Adipocyte (in vitro differentiated cells): ENCODE measurements around the gene RGP1.
A peak's percentile ranks its signal among the peaks of the same experiment; 100 is the strongest.

Experiments used
- DNase-seq: peaks from one replicate; pipeline ENCODE4 v3.0.0-alpha.2; 2015; ENCODE audit warnings: low read depth
- H3K27me3 ChIP-seq: replicated peaks from 2 replicates; pipeline ENCODE4 v1.7.0; 2013; ENCODE audit warnings: mild to moderate bottlenecking, low read length, moderate library complexity; ENCODE audit not compliant: control insufficient read depth, insufficient read depth
- H3K36me3 ChIP-seq: 2 replicates; pipeline ENCODE4 v1.7.0; 2013; ENCODE audit warnings: low read length, mild to moderate bottlenecking, moderate library complexity; ENCODE audit not compliant: control insufficient read depth, insufficient read depth, severe bottlenecking
- H3K4me1 ChIP-seq: 2 replicates; pipeline ENCODE4 v1.7.0; 2013; ENCODE audit warnings: mild to moderate bottlenecking, low read length, moderate library complexity; ENCODE audit not compliant: control insufficient read depth, insufficient read depth
- H3K4me3 ChIP-seq: 2 replicates; pipeline ENCODE4 v1.7.0; 2013; ENCODE audit warnings: mild to moderate bottlenecking, low read length, moderate library complexity
- H3K9ac ChIP-seq: 2 replicates; pipeline ENCODE4 v1.7.0; 2013; ENCODE audit warnings: mild to moderate bottlenecking, low read length, moderate library complexity
- H3K9me3 ChIP-seq: 2 replicates; pipeline ENCODE4 v1.7.0; 2013; ENCODE audit warnings: mild to moderate bottlenecking, low read length, moderate library complexity; ENCODE audit not compliant: control insufficient read depth

The RGP1 gene

GRCh38 chr9:35746583-35746982 lies 2.5 kb upstream of the RGP1 start:
- Histone ChIP-seq H3K27me3 (no peaks in the 10 kb centered on the region), H3K9me3 (no peaks in the 10 kb centered on the region), H3K9ac (peak overlapping the region; percentile 36), H3K4me3 (peak overlapping the region; percentile 93), H3K4me1 (peaks cover 34% of the 10 kb centered on the region), H3K36me3 (peaks cover 43% of the 10 kb centered on the region)
- DNase-seq, result peak; percentile 24

DNA sequence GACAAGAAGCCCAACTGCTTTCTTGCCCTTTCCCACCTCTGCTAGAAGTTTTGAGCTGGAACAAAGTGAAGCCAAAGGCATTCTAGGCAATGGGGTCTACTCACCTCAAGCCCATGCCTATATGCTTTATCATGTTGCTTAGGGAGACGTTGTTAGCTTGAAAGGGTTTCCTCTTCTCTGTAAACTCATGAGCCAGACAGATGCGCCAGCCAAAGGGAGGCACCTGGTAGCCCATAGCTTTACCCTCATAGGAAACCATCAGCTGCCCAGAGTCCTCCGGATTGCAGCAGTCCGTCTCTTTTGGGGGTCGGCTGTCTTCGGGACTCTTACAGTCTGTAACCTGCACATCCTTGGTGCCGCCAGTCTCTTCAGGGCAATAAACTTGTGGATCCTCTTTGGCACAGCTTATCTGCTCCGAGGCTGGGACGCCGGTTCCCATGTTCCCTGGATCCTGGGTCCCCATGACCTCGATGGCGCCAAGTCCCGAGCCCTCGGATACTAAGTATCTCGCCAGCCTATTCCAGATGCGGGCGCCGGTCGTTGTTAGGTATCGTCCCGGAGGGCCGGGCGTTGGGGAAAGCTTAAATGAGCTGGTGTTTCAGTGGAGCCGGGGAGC lies 737 bp upstream of the RGP1 start:
- Histone ChIP-seq H3K4me1 (peaks cover 34% of the 10 kb centered on the region), H3K9me3 (no peaks in the 10 kb centered on the region), H3K4me3 (peak overlapping the region; percentile 93), H3K9ac (peak overlapping the region; percentile 96), H3K36me3 (peaks cover 43% of the 10 kb centered on the region), H3K27me3 (no peaks in the 10 kb centered on the region)
- peak; percentile 43 for DNase-seq

- peak; percentile 43 for DNase-seq
- Histone ChIP-seq H3K4me1 (peaks cover 34% of the 10 kb centered on the region), H3K36me3 (peaks cover 40% of the 10 kb centered on the region), H3K4me3 (peak overlapping the region; percentile 93), H3K27me3 (no peaks in the 10 kb centered on the region), H3K9me3 (no peaks in the 10 kb centered on the region), H3K9ac (peak overlapping the region; percentile 96)
Observed at GRCh38 chr9:35749515-35750255, 598 bp downstream of the RGP1 start.

GRCh38 chr9:35750256-35750531 lies 1.1 kb downstream of the RGP1 start:
- no peak for DNase-seq
- Histone ChIP-seq H3K4me3 (peak overlapping the region; percentile 93), H3K9me3 (no peaks in the 10 kb centered on the region), H3K9ac (peak overlapping the region; percentile 96), H3K36me3 (peaks cover 44% of the 10 kb centered on the region), H3K4me1 (peaks cover 34% of the 10 kb centered on the region), H3K27me3 (no peaks in the 10 kb centered on the region)

DNA sequence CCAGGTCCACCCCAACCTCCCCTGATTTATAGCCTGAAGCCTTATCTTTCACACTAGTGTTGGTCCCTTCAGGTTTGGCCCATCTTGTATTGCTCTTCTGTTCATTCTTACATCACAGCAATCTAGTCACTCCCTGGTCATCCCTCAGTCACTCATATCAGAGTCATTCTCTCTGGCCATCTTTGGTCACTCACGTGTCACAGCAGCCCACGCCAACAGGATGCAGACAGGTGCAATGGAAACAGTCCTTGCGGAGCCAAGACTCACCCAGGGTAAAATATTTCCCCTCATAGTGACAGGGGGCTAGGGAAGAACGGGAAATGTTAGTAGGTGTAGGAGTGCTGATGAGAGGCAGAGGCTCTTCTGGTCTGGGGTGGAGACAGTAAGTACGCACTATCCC lies 4.4 kb downstream of the RGP1 start:
- Histone ChIP-seq H3K4me3 (no peak overlapping the region), H3K4me1 (peaks cover 28% of the 10 kb centered on the region), H3K27me3 (no peaks in the 10 kb centered on the region), H3K36me3 (peaks cover 48% of the 10 kb centered on the region), H3K9me3 (no peaks in the 10 kb centered on the region), H3K9ac (no peak overlapping the region)
- no peak for DNase-seq

DNA sequence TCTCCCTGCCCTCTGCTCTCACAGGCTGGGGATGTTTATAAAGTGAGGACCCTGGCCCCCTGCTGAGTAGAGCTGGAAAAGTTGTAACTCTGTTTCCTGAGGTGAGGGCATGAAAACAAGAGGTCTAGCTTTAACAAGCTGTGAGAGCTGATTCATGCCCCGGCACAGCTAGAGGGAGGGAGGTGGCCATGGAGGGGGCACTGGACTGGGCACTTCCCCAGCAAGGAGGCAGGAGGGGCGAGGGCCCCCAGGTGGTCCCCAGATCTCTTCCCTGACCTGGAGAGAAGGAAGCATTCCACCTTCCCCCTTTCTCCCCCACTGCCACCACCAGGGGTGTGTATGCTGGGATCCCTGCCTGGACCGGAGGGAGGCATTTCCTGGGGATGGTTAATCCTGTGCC lies 5.2 kb downstream of the RGP1 start, which contains the start of gene MSMP:
Gene MSMP (minus strand): TSS at position 13 of the 400 bp plus-strand sequence. CDS start 147 bp downstream, outside the sequence.
- peaks cover 48% of the 10 kb centered on the region for H3K36me3 ChIP-seq
- no peak within 1 kb of the TSS for H3K4me3 ChIP-seq
- no peaks in the 10 kb centered on the region for H3K9me3 ChIP-seq
- no peak within 1 kb of the TSS for H3K9ac ChIP-seq
- no peak for DNase-seq
- H3K27me3 ChIP-seq, result no peaks in the 10 kb centered on the region
- peaks cover 36% of the 10 kb centered on the region for H3K4me1 ChIP-seq

DNA sequence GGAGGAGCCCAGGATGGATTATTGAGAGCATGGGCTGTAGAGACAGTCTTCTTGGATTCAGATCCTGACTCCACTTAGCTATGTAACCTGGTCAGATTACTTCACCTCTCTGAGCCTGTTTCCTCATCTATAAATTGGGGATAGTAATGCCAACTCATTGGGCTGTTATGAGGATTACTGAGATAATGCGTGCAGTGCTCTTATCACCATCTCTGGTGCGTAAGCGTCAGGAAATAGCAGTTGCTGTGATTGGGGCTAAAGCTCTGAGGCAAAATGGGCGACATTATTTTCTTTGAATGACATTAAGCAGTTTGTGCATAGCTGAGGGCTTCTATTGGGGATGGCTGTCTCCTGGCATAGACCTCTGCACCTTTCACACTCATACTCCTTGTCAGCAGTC lies 6.0 kb downstream of the RGP1 start:
- Histone ChIP-seq H3K4me1 (peaks cover 31% of the 10 kb centered on the region), H3K27me3 (no peaks in the 10 kb centered on the region), H3K4me3 (no peak overlapping the region), H3K9me3 (no peaks in the 10 kb centered on the region), H3K36me3 (peaks cover 48% of the 10 kb centered on the region), H3K9ac (no peak overlapping the region)
- no peak for DNase-seq

- H3K36me3 ChIP-seq, result peaks cover 38% of the 10 kb centered on the region
- peak; percentile 30 for DNase-seq
Observed at GRCh38 chr9:35756275-35757225, 7.5 kb downstream of the RGP1 start.

GRCh38 chr9:35757226-35757891 lies 8.3 kb downstream of the RGP1 start:
- H3K9ac ChIP-seq, result peak overlapping the region; percentile 51
- H3K4me3 ChIP-seq, result peak overlapping the region; percentile 21
- H3K36me3 ChIP-seq, result peaks cover 29% of the 10 kb centered on the region
- peak; percentile 24 for DNase-seq
- no peaks in the 10 kb centered on the region for H3K9me3 ChIP-seq
- H3K27me3 ChIP-seq, result no peaks in the 10 kb centered on the region
- H3K4me1 ChIP-seq, result peaks cover 28% of the 10 kb centered on the region

More at GRCh38 chr9:35756275-35757225, 7.5 kb downstream of the RGP1 start:
- Histone ChIP-seq H3K9ac (no peak overlapping the region), H3K27me3 (no peaks in the 10 kb centered on the region), H3K4me1 (peaks cover 28% of the 10 kb centered on the region), H3K9me3 (no peaks in the 10 kb centered on the region), H3K4me3 (peak overlapping the region; percentile 18)

DNA sequence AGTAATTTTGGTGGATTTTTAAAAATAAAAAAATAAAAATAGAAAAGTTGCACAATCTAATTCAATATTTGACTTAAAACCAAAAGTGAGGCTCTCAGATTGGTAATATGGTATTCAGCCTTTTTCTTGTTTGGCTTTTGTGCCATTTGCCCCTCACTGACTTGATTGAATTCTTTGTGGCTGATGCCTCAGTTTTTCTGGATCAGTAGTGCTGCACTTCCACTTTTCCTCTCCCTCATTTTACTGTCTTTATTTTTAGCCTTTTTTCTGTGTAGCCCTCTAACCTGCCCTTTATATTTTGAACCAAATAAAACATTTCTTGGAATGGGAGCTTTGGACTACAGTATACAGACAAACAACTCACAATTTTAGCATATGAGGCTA lies 8.8 kb downstream of the RGP1 start:
- Histone ChIP-seq H3K36me3 (peaks cover 24% of the 10 kb centered on the region), H3K27me3 (no peaks in the 10 kb centered on the region), H3K4me3 (peak overlapping the region; percentile 21), H3K9me3 (no peaks in the 10 kb centered on the region), H3K4me1 (peaks cover 28% of the 10 kb centered on the region), H3K9ac (peak overlapping the region; percentile 53)
- DNase-seq, result no peak
